HG03469 (cell line): ENCODE data around the gene ARMC8.
"Not testable (repeated sequence)": the region's sequence is repeated elsewhere in the genome, so short reads cannot be mapped to it uniquely, and the experiment has no call there.

Experiments used
- ATAC-seq: cut with Tn5 transposase; IDR thresholded peaks from one replicate; pipeline ENCODE4 v1.9.1; 2021; ENCODE audit warnings: mild to moderate bottlenecking, moderate library complexity, moderate number of reproducible peaks; ENCODE audit not compliant: unreplicated experiment

ARMC8 gene, protein sequence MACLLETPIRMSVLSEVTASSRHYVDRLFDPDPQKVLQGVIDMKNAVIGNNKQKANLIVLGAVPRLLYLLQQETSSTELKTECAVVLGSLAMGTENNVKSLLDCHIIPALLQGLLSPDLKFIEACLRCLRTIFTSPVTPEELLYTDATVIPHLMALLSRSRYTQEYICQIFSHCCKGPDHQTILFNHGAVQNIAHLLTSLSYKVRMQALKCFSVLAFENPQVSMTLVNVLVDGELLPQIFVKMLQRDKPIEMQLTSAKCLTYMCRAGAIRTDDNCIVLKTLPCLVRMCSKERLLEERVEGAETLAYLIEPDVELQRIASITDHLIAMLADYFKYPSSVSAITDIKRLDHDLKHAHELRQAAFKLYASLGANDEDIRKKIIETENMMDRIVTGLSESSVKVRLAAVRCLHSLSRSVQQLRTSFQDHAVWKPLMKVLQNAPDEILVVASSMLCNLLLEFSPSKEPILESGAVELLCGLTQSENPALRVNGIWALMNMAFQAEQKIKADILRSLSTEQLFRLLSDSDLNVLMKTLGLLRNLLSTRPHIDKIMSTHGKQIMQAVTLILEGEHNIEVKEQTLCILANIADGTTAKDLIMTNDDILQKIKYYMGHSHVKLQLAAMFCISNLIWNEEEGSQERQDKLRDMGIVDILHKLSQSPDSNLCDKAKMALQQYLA

GRCh38 chr3:138187296-138188012 is at the start of gene ARMC8:
TSS of gene ARMC8 (plus strand) at chr3:138187301. CDS start at chr3:138187555, 254 bp downstream.
- peak; percentile 11 for ATAC-seq

- ATAC-seq, result no peak
These were observed 49.2 kb upstream of the ARMC8 start for GRCh38 chr3:138137861-138138260.

DNA sequence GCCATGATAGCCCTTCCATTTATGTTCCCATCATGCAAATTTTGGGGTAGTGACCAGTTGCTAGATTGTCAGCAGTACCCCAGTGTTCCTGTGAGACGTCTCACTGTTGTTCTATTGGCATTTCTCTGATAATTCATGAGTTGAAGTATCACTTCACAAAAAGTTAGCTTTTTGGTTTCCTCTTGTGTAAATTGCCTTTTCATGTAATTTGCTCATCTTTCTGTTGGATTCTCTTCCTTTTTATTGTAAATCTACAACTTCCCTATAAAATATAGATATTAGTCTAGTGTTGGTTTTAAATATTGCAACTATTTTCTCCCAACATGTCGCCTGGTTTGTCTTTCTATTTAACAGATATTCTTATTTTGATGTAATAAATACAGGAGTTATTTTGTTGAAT is 47.4 kb upstream of the ARMC8 start:
- ATAC-seq, result no peak

GRCh38 chr3:138140940-138141339 is 46.2 kb upstream of the ARMC8 start:
- no peak for ATAC-seq

- not testable (repeated sequence) for ATAC-seq
These were observed 44.9 kb upstream of the ARMC8 start for GRCh38 chr3:138142181-138142580.

GRCh38 chr3:138148503-138148902 is 38.6 kb upstream of the ARMC8 start:
- ATAC-seq, result no peak

DNA sequence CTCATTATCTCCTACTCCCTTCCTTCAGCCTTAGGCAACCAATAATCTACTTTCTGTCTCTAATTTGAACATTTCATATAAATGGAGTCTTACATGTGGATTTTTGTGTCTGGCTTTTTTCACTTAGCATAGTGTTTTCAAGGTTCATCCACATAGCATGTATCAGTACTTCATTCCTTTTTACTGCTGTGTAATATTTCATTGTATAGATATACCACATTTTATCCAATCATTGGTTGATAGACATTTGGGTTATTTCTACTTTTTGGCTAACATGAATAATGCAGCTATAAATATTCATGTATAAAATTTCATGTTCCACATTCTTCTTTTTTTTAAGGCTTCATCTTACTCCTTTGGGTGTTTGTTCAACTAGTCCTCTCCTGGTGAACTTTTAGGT is 32.6 kb upstream of the ARMC8 start:
- no peak for ATAC-seq

- no peak for ATAC-seq
These were observed 29.4 kb upstream of the ARMC8 start for GRCh38 chr3:138157743-138158142.

DNA sequence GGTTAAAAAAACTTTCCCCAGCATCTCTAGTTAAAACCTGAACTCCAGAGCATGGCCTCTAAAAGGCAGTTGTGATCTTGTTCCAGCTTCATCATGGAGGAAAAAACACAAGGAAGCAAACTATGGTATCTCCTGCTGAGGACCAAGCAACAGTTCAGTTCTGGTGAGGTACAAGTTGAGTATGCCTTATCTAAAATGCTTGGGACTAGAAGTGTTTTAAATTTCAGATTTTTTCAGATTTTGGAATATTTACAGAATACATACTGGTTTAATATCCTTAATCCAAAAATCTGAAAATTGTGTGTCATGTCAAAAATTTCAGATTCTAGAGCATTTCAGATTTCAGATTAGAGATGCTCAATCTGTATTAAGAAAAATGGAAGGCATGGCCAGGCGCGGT is 22.0 kb upstream of the ARMC8 start:
- ATAC-seq, result no peak

GRCh38 chr3:138172625-138173024 is 14.5 kb upstream of the ARMC8 start:
- no peak for ATAC-seq

- no peak for ATAC-seq
These were observed 13.2 kb upstream of the ARMC8 start for GRCh38 chr3:138173769-138174420.

GRCh38 chr3:138174421-138175131 is 12.5 kb upstream of the ARMC8 start, which contains the start of gene DBR1:
TSS of gene DBR1 (minus strand) at chr3:138174921. CDS start at chr3:138174795, 126 bp downstream.
- ATAC-seq, result peak; percentile 70

- no peak for ATAC-seq
These were observed 6.6 kb upstream of the ARMC8 start for GRCh38 chr3:138180375-138181029.

GRCh38 chr3:138184994-138185393 is 2.1 kb upstream of the ARMC8 start:
- ATAC-seq, result no peak

- ATAC-seq, result no peak
These were observed 880 bp upstream of the ARMC8 start for GRCh38 chr3:138186221-138186620.

GRCh38 chr3:138186803-138187295 is 252 bp upstream of the ARMC8 start:
- ATAC-seq, result peak; percentile 67

DNA sequence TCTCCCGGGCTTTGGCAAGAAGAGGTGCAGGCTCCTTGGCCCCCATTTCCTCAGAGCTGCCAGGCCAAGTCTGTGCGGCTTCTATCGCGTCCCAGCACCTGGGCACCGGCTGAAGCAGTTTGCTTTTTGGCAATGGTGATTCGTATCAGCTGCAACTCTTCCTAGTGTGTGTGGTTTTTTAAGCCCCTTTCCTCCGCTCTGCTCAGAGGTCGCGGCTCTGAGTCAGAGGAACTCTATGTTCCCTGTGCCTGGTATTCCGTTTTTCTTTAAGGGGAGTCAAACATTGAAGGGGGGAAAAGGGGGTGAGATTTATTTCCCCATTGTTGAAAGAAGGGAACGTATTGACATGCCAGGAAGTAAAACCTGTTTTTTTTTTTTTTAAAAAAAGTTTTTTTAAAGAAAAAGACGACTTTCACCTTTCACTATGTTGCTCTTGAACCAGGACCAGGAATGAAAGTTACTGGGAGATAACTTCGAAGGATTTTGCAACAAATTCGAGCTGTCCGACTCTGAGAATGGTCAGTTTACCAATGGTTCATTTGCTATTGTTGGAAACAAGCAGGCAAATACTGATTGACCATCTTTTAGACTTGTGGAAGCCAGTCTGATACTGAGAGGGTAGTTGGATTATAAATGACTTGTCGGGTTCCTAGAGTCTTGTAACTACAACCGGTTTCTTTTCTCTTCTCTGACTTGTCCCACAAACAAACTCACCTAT is 1.1 kb downstream of the ARMC8 start:
- ATAC-seq, result peak; percentile 20

- ATAC-seq, result no peak
These were observed 8.4 kb downstream of the ARMC8 start for GRCh38 chr3:138195481-138195880.

GRCh38 chr3:138196023-138196422 is 8.9 kb downstream of the ARMC8 start:
- no peak for ATAC-seq
